ENCODE data around the gene ACAD10.

Gene ACAD10

DNA sequence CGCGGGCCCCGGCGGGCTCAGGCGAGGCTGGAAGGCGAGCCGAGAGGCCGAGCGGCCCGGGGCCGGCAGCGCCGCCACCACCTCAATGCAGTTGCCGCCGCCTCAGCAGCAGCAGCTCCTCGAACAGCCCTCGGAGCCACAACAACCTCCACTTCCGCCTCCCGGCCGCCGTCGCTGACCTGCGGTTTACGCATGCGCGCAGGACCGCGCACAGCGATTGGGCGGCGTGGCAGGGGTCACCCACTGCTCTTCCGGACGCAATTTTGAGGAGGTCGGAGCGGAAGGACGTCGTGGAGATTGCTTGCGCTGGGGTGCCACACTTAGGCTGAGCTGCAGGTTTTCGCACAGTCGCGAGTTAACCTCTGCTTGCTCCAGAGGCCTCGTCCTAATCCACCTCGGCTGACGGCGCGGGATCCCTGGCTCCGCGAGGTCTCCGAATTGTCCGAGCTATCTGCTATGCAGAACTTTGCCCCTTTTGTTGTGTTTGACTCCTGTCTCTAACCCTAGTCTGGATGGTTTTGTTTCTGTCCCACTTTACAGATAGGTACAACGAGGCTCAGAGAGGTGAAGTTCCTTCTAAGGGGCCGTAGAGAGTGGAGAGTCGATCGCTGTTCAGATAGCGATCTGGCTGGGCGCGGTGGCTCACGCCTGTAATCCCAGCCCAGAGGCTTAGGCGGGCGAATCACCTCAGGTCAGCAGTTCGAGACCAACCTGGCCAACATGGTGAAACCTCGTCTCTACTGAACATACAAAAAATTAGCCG lies at the start of gene ACAD10, which contains the start of gene BRAP (continued):
- TF ChIP-seq, protein P1, sequence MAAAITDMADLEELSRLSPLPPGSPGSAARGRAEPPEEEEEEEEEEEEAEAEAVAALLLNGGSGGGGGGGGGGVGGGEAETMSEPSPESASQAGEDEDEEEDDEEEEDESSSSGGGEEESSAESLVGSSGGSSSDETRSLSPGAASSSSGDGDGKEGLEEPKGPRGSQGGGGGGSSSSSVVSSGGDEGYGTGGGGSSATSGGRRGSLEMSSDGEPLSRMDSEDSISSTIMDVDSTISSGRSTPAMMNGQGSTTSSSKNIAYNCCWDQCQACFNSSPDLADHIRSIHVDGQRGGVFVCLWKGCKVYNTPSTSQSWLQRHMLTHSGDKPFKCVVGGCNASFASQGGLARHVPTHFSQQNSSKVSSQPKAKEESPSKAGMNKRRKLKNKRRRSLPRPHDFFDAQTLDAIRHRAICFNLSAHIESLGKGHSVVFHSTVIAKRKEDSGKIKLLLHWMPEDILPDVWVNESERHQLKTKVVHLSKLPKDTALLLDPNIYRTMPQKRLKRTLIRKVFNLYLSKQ (tag by site-specific recombination; IDR thresholded peaks at IDR 0.05; ENCODE audit: borderline replicate concordance): no peak
- no peak for TF ChIP-seq ZFP41 (tag by site-specific recombination; IDR thresholded peaks at IDR 0.05; ENCODE audit: borderline replicate concordance)
- no peak for TF ChIP-seq ZNF548 (tag by site-specific recombination; IDR thresholded peaks at IDR 0.05)
- TF ChIP-seq SETDB1 (IDR thresholded peaks at IDR 0.05; ENCODE audit: insufficient read length, low read length): no peak
- TF ChIP-seq GLIS1 (tag by site-specific recombination; IDR thresholded peaks at IDR 0.05): peak; percentile 51; the same call in 1 of the 2 replicates
- no peak for TF ChIP-seq ZSCAN23 (tag by site-specific recombination; IDR thresholded peaks at IDR 0.05)
- TF ChIP-seq, protein P2, sequence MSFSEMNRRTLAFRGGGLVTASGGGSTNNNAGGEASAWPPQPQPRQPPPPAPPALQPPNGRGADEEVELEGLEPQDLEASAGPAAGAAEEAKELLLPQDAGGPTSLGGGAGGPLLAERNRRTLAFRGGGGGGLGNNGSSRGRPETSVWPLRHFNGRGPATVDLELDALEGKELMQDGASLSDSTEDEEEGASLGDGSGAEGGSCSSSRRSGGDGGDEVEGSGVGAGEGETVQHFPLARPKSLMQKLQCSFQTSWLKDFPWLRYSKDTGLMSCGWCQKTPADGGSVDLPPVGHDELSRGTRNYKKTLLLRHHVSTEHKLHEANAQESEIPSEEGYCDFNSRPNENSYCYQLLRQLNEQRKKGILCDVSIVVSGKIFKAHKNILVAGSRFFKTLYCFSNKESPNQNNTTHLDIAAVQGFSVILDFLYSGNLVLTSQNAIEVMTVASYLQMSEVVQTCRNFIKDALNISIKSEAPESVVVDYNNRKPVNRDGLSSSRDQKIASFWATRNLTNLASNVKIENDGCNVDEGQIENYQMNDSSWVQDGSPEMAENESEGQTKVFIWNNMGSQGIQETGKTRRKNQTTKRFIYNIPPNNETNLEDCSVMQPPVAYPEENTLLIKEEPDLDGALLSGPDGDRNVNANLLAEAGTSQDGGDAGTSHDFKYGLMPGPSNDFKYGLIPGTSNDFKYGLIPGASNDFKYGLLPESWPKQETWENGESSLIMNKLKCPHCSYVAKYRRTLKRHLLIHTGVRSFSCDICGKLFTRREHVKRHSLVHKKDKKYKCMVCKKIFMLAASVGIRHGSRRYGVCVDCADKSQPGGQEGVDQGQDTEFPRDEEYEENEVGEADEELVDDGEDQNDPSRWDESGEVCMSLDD (tag by site-specific recombination; IDR thresholded peaks at IDR 0.05): no peak
- TF ChIP-seq, protein P3, sequence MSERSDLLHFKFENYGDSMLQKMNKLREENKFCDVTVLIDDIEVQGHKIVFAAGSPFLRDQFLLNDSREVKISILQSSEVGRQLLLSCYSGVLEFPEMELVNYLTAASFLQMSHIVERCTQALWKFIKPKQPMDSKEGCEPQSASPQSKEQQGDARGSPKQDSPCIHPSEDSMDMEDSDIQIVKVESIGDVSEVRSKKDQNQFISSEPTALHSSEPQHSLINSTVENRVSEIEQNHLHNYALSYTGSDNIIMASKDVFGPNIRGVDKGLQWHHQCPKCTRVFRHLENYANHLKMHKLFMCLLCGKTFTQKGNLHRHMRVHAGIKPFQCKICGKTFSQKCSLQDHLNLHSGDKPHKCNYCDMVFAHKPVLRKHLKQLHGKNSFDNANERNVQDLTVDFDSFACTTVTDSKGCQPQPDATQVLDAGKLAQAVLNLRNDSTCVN (tag by site-specific recombination; optimal IDR thresholded peaks at IDR 0.05): peak; percentile 43
- TF ChIP-seq, protein P4, sequence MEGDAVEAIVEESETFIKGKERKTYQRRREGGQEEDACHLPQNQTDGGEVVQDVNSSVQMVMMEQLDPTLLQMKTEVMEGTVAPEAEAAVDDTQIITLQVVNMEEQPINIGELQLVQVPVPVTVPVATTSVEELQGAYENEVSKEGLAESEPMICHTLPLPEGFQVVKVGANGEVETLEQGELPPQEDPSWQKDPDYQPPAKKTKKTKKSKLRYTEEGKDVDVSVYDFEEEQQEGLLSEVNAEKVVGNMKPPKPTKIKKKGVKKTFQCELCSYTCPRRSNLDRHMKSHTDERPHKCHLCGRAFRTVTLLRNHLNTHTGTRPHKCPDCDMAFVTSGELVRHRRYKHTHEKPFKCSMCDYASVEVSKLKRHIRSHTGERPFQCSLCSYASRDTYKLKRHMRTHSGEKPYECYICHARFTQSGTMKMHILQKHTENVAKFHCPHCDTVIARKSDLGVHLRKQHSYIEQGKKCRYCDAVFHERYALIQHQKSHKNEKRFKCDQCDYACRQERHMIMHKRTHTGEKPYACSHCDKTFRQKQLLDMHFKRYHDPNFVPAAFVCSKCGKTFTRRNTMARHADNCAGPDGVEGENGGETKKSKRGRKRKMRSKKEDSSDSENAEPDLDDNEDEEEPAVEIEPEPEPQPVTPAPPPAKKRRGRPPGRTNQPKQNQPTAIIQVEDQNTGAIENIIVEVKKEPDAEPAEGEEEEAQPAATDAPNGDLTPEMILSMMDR (tag by site-specific recombination; IDR thresholded peaks at IDR 0.05): peak; percentile 38; the same call in 1 of the 2 replicates
- TF ChIP-seq ZNF624 (tag by site-specific recombination; IDR thresholded peaks at IDR 0.05): no peak
- TF ChIP-seq, protein P5, sequence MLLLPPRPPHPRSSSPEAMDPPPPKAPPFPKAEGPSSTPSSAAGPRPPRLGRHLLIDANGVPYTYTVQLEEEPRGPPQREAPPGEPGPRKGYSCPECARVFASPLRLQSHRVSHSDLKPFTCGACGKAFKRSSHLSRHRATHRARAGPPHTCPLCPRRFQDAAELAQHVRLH (tag by site-specific recombination; IDR thresholded peaks at IDR 0.05): peak; percentile 92
- TF ChIP-seq ZNF391 (tag by site-specific recombination; IDR thresholded peaks at IDR 0.05; ENCODE audit: borderline replicate concordance, low read depth): no peak; the same call in 1 of the 2 replicates
- no peak for TF ChIP-seq ZNF626 (tag by site-specific recombination; IDR thresholded peaks at IDR 0.05)
- TF ChIP-seq ZNF24 (tag by site-specific recombination; IDR thresholded peaks at IDR 0.05): no peak; the same call in 1 of the 2 replicates
- TF ChIP-seq KLF16 (tag by site-specific recombination; IDR thresholded peaks at IDR 0.05): peak; percentile 26; the same call in 1 of the 2 replicates
- TF ChIP-seq, protein P6, sequence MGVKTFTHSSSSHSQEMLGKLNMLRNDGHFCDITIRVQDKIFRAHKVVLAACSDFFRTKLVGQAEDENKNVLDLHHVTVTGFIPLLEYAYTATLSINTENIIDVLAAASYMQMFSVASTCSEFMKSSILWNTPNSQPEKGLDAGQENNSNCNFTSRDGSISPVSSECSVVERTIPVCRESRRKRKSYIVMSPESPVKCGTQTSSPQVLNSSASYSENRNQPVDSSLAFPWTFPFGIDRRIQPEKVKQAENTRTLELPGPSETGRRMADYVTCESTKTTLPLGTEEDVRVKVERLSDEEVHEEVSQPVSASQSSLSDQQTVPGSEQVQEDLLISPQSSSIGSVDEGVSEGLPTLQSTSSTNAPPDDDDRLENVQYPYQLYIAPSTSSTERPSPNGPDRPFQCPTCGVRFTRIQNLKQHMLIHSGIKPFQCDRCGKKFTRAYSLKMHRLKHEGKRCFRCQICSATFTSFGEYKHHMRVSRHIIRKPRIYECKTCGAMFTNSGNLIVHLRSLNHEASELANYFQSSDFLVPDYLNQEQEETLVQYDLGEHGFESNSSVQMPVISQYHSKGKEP (tag by site-specific recombination; IDR thresholded peaks at IDR 0.05): no peak
- no peak for TF ChIP-seq ZNF571 (tag by site-specific recombination; IDR thresholded peaks at IDR 0.05)
- no peak for TF ChIP-seq ZNF426 (tag by site-specific recombination; IDR thresholded peaks at IDR 0.05)
- TF ChIP-seq ZNF610 (tag by site-specific recombination; IDR thresholded peaks at IDR 0.05; ENCODE audit: borderline replicate concordance): peak; percentile 47; the same call in 1 of the 2 replicates
- no peak for TF ChIP-seq ZNF19 (tag by site-specific recombination; IDR thresholded peaks at IDR 0.05; ENCODE audit: low read depth)
- no peak for TF ChIP-seq ZNF23 (tag by site-specific recombination; IDR thresholded peaks at IDR 0.05; ENCODE audit: borderline replicate concordance)
- TF ChIP-seq, protein P7, sequence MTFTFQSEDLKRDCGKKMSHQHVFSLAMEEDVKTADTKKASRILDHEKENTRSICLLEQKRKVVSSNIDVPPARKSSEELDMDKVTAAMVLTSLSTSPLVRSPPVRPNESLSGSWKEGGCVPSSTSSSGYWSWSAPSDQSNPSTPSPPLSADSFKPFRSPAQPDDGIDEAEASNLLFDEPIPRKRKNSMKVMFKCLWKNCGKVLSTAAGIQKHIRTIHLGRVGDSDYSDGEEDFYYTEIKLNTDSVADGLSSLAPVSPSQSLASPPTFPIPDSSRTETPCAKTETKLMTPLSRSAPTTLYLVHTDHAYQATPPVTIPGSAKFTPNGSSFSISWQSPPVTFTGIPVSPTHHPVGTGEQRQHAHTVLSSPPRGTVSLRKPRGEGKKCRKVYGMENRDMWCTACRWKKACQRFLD (tag by site-specific recombination; IDR thresholded peaks at IDR 0.05): no peak
- TF ChIP-seq ZBTB21 (tag by site-specific recombination; IDR thresholded peaks at IDR 0.05): peak; percentile 38; the same call in 1 of the 2 replicates
- no peak for TF ChIP-seq ZNF223 (tag by site-specific recombination; IDR thresholded peaks at IDR 0.05)
- no peak for TF ChIP-seq SCRT2 (tag by site-specific recombination; IDR thresholded peaks at IDR 0.05)
- TF ChIP-seq, protein P8, sequence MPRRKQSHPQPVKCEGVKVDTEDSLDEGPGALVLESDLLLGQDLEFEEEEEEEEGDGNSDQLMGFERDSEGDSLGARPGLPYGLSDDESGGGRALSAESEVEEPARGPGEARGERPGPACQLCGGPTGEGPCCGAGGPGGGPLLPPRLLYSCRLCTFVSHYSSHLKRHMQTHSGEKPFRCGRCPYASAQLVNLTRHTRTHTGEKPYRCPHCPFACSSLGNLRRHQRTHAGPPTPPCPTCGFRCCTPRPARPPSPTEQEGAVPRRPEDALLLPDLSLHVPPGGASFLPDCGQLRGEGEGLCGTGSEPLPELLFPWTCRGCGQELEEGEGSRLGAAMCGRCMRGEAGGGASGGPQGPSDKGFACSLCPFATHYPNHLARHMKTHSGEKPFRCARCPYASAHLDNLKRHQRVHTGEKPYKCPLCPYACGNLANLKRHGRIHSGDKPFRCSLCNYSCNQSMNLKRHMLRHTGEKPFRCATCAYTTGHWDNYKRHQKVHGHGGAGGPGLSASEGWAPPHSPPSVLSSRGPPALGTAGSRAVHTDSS (tag by site-specific recombination; IDR thresholded peaks at IDR 0.05): no peak
- TF ChIP-seq SCRT1 (tag by site-specific recombination; IDR thresholded peaks at IDR 0.05; ENCODE audit: borderline replicate concordance): no peak

All from HEK293 (cell line).